ENCODE measurements around the gene CLSTN2. TPM values are rescaled to one million over a fixed set of nuclear protein-coding genes. Genes with fewer than 3 reads are reported as not detected.

Gene CLSTN2
- total RNA-seq, 1 experiment from 2014 or later, result not detected

- CTCF ChIA-PET, result no interaction called here
- no peak overlapping the region for H3K27ac ChIP-seq (ENCODE audit: low read length)
Measured at GRCh38 chr3:140440446-140440845, 505.5 kb downstream of the CLSTN2 start.

GRCh38 chr3:140441006-140441405 lies 506.0 kb downstream of the CLSTN2 start:
- Histone ChIP-seq H3K27me3 (ENCODE audit: low read length) (no peaks in the 10 kb centered on the region), H3K9me2 (replicated peaks; ENCODE audit: low read length) (no peaks in the 10 kb centered on the region), H3K9ac (ENCODE audit: low read length) (no peak overlapping the region), H3K4me1 (ENCODE audit: insufficient read depth, low read length) (peaks cover 6% of the 10 kb centered on the region; the same call in 1 of the 2 replicates), H4K20me1 (ENCODE audit: low read length) (no peaks in the 10 kb centered on the region), H2AFZ (ENCODE audit: low read length) (no peak overlapping the region), H3K9me3 (ENCODE audit: low read length) (no peaks in the 10 kb centered on the region), H3F3A (ENCODE audit: low read length, unreplicated experiment) (no peaks in the 10 kb centered on the region), H3K4me3 (ENCODE audit: low read length) (no peak overlapping the region), H3K79me2 (ENCODE audit: low read length) (no peaks in the 10 kb centered on the region), H3K36me3 (ENCODE audit: low read depth, low read length) (no peaks in the 10 kb centered on the region), H3K4me2 (ENCODE audit: low read length) (no peak overlapping the region), H3K27ac (ENCODE audit: low read length) (no peak overlapping the region)
- intact Hi-C loops (cut with micrococcal nuclease), result no loop called here
- no TSS peak for BruUV-seq (replicated peaks)
- DNase-seq, result peak; percentile 72
- TF ChIP-seq EZH2phosphoT487 (IDR thresholded peaks at IDR 0.05; ENCODE audit: borderline replicate concordance, low read length), result no peak
- TF ChIP-seq, protein P1, sequence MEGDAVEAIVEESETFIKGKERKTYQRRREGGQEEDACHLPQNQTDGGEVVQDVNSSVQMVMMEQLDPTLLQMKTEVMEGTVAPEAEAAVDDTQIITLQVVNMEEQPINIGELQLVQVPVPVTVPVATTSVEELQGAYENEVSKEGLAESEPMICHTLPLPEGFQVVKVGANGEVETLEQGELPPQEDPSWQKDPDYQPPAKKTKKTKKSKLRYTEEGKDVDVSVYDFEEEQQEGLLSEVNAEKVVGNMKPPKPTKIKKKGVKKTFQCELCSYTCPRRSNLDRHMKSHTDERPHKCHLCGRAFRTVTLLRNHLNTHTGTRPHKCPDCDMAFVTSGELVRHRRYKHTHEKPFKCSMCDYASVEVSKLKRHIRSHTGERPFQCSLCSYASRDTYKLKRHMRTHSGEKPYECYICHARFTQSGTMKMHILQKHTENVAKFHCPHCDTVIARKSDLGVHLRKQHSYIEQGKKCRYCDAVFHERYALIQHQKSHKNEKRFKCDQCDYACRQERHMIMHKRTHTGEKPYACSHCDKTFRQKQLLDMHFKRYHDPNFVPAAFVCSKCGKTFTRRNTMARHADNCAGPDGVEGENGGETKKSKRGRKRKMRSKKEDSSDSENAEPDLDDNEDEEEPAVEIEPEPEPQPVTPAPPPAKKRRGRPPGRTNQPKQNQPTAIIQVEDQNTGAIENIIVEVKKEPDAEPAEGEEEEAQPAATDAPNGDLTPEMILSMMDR (conservative IDR thresholded peaks at IDR 0.05; ENCODE audit: low read depth, low read length), result no peak
- no peak for TF ChIP-seq EZH2 (IDR thresholded peaks at IDR 0.05; ENCODE audit: low read length, unreplicated experiment)
- POLR2A ChIA-PET (ENCODE audit: unreplicated experiment), result no interaction called here
- CTCF ChIA-PET, result no interaction called here
- ATAC-seq, result no peak

More at GRCh38 chr3:140440446-140440845, 505.5 kb downstream of the CLSTN2 start:
- H2AFZ ChIP-seq (ENCODE audit: low read length), result no peak overlapping the region
- no peaks in the 10 kb centered on the region for H3F3A ChIP-seq (ENCODE audit: low read length, unreplicated experiment)
- no peaks in the 10 kb centered on the region for H3K9me2 ChIP-seq (replicated peaks; ENCODE audit: low read length)
- intact Hi-C loops (cut with micrococcal nuclease), result no loop called here
- TF ChIP-seq EZH2 (IDR thresholded peaks at IDR 0.05; ENCODE audit: low read length, unreplicated experiment) (no peak), EZH2phosphoT487 (IDR thresholded peaks at IDR 0.05; ENCODE audit: borderline replicate concordance, low read length) (no peak)
- TF ChIP-seq, protein P1 (conservative IDR thresholded peaks at IDR 0.05; ENCODE audit: low read depth, low read length), result no peak
- H3K4me1 ChIP-seq (ENCODE audit: insufficient read depth, low read length), result peaks cover 6% of the 10 kb centered on the region; the same call in 1 of the 2 replicates
- H3K36me3 ChIP-seq (ENCODE audit: low read depth, low read length), result no peaks in the 10 kb centered on the region
- H3K9me3 ChIP-seq (ENCODE audit: low read length), result no peaks in the 10 kb centered on the region
- DNase-seq (peak; percentile 15), ATAC-seq (no peak)
- no TSS peak for BruUV-seq (replicated peaks)
- no peak overlapping the region for H3K4me2 ChIP-seq (ENCODE audit: low read length)
- H3K79me2 ChIP-seq (ENCODE audit: low read length), result no peaks in the 10 kb centered on the region
- no peak overlapping the region for H3K4me3 ChIP-seq (ENCODE audit: low read length)
- H3K27me3 ChIP-seq (ENCODE audit: low read length), result no peaks in the 10 kb centered on the region
- H4K20me1 ChIP-seq (ENCODE audit: low read length), result no peaks in the 10 kb centered on the region
- POLR2A ChIA-PET (ENCODE audit: unreplicated experiment), result no interaction called here
- H3K9ac ChIP-seq (ENCODE audit: low read length), result no peak overlapping the region

DNA sequence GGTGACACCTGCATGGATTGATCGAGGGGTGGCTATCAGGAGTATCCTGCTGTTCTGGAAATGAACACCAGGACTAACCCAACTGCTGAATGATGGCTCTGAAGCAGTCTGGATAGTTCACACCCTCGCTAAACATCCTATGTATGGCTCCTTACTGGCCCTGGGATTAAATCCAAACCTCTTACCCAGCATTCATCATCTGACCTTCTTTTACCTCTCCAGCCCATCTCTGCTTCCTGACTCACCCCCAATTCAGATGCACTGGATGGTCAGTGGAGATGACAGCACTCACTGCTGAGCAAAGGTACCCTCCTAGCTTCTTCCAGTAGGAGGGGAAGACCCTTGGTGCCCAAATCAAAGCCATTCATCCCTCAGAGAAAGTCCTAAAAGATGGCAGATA lies 507.6 kb downstream of the CLSTN2 start:
- no peak overlapping the region for H2AFZ ChIP-seq (ENCODE audit: low read length)
- ChIA-PET CTCF (no interaction called here), POLR2A (ENCODE audit: unreplicated experiment) (no interaction called here)
- H3K4me1 ChIP-seq (ENCODE audit: insufficient read depth, low read length), result peaks cover 6% of the 10 kb centered on the region; the same call in 1 of the 2 replicates
- DNase-seq (no peak), ATAC-seq (no peak)
- no peaks in the 10 kb centered on the region for H4K20me1 ChIP-seq (ENCODE audit: low read length)
- no peak overlapping the region for H3K9ac ChIP-seq (ENCODE audit: low read length)
- H3K9me2 ChIP-seq (replicated peaks; ENCODE audit: low read length), result no peaks in the 10 kb centered on the region
- no peak overlapping the region for H3K4me3 ChIP-seq (ENCODE audit: low read length)
- H3K9me3 ChIP-seq (ENCODE audit: low read length), result no peaks in the 10 kb centered on the region
- intact Hi-C loops (cut with micrococcal nuclease), result no loop called here
- no TSS peak for BruUV-seq (replicated peaks)
- H3K27me3 ChIP-seq (ENCODE audit: low read length), result no peaks in the 10 kb centered on the region
- H3F3A ChIP-seq (ENCODE audit: low read length, unreplicated experiment), result no peaks in the 10 kb centered on the region
- H3K4me2 ChIP-seq (ENCODE audit: low read length), result no peak overlapping the region
- H3K27ac ChIP-seq (ENCODE audit: low read length), result no peak overlapping the region
- TF ChIP-seq EZH2 (IDR thresholded peaks at IDR 0.05; ENCODE audit: low read length, unreplicated experiment) (no peak), EZH2phosphoT487 (IDR thresholded peaks at IDR 0.05; ENCODE audit: borderline replicate concordance, low read length) (no peak)
- TF ChIP-seq, protein P1 (conservative IDR thresholded peaks at IDR 0.05; ENCODE audit: low read depth, low read length), result no peak
- H3K79me2 ChIP-seq (ENCODE audit: low read length), result no peaks in the 10 kb centered on the region
- no peaks in the 10 kb centered on the region for H3K36me3 ChIP-seq (ENCODE audit: low read depth, low read length)

Data from PC-3 (cell line).